SJCRH30 (cell line): Measurements from ENCODE around the gene C14orf39. TPM values are rescaled to one million over a fixed set of nuclear protein-coding genes. Genes with fewer than 3 reads are reported as not detected.
"Not testable (repeated sequence)": the region's sequence is repeated elsewhere in the genome, so short reads cannot be mapped to it uniquely, and the experiment has no call there.

ENCODE experiments used
- DNase-seq, 2 experiments: peaks; one replicate each; pipeline ENCODE4 v3.0.0-alpha.2; 2015 to 2020
- H3K27ac ChIP-seq: fragments of 250-450 bp; sonication (Bioruptor Pico); 2 replicates; pipeline ENCODE4 v1.5.1; 2020; ENCODE audit warnings: mild to moderate bottlenecking, moderate library complexity
- H3K27me3 ChIP-seq: fragments of 250-450 bp; sonication (Bioruptor Pico); 2 replicates; pipeline ENCODE4 v1.5.1; 2020; ENCODE audit warnings: mild to moderate bottlenecking, moderate library complexity
- H3K36me3 ChIP-seq: fragments of 250-450 bp; sonication (Bioruptor Pico); 2 replicates; pipeline ENCODE4 v1.5.1; 2020; ENCODE audit warnings: mild to moderate bottlenecking, moderate library complexity
- H3K4me1 ChIP-seq: fragments of 250-450 bp; sonication (Bioruptor Pico); 2 replicates; pipeline ENCODE4 v1.5.1; 2020; ENCODE audit warnings: mild to moderate bottlenecking, moderate library complexity
- H3K4me3 ChIP-seq: fragments of 250-450 bp; sonication (Bioruptor Pico); 2 replicates; pipeline ENCODE4 v1.5.1; 2020; ENCODE audit warnings: mild to moderate bottlenecking, moderate library complexity
- H3K9me3 ChIP-seq: fragments of 250-450 bp; sonication (Bioruptor Pico); replicated peaks from 2 replicates; pipeline ENCODE4 v1.5.1; 2020; ENCODE audit warnings: mild to moderate bottlenecking, moderate library complexity
- total RNA-seq: library from RNA; depleted of rRNA; stranded (reverse); fragments of >200 nt; shearing (Covaris generic); gene quantifications from 2 replicates; pipeline ENCODE4 v1.2.3, GENCODE V29; 2014

C14orf39 gene
- total RNA-seq, 1 experiment from 2014 or later = 1.9 TPM

GRCh38 chr14:60506985-60507829 is 21.3 kb upstream of the C14orf39 start:
- H3K27ac ChIP-seq = no peak overlapping the region
- no peaks in the 10 kb centered on the region for H3K9me3 ChIP-seq
- H3K4me1 ChIP-seq = no peaks in the 10 kb centered on the region
- no peaks in the 10 kb centered on the region for H3K27me3 ChIP-seq
- no peaks in the 10 kb centered on the region for H3K36me3 ChIP-seq
- DNase-seq = no peak
- no peak overlapping the region for H3K4me3 ChIP-seq

GRCh38 chr14:60506462-60506984 is 20.7 kb upstream of the C14orf39 start:
- H3K27me3 ChIP-seq = no peaks in the 10 kb centered on the region
- no peaks in the 10 kb centered on the region for H3K4me1 ChIP-seq
- H3K27ac ChIP-seq = no peak overlapping the region
- H3K9me3 ChIP-seq = no peaks in the 10 kb centered on the region
- no peaks in the 10 kb centered on the region for H3K36me3 ChIP-seq
- H3K4me3 ChIP-seq = no peak overlapping the region
- DNase-seq = no peak

DNA sequence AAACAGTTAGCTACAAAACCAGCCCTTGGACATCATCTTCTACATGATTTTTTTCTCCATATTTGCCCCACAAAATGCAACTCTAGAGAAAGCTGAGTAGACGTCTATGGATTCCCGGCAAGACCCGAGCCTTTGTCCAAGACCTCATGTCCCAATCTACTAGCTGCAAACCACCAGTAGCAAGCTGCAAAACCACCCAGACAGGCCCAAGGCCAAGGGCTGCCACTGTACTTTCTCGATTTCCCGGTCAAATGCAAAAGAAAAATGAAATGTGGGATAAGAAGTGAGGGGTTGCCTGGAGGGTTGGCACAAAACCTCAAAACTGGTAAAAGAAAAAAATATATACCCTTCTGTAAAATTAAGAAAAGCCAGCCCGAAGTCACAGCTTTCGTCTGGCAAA is 20.1 kb upstream of the C14orf39 start:
- no peak for DNase-seq
- H3K9me3 ChIP-seq = no peaks in the 10 kb centered on the region
- no peaks in the 10 kb centered on the region for H3K27me3 ChIP-seq
- H3K27ac ChIP-seq = no peak overlapping the region
- H3K4me1 ChIP-seq = no peaks in the 10 kb centered on the region
- H3K36me3 ChIP-seq = no peaks in the 10 kb centered on the region
- H3K4me3 ChIP-seq = no peak overlapping the region

GRCh38 chr14:60505448-60505847 is 19.6 kb upstream of the C14orf39 start:
- no peaks in the 10 kb centered on the region for H3K9me3 ChIP-seq
- H3K4me1 ChIP-seq = no peaks in the 10 kb centered on the region
- H3K27me3 ChIP-seq = no peaks in the 10 kb centered on the region
- H3K4me3 ChIP-seq = no peak overlapping the region
- no peaks in the 10 kb centered on the region for H3K36me3 ChIP-seq
- no peak for DNase-seq
- no peak overlapping the region for H3K27ac ChIP-seq

GRCh38 chr14:60502541-60502940 is 16.7 kb upstream of the C14orf39 start:
- H3K36me3 ChIP-seq = no peaks in the 10 kb centered on the region
- H3K27me3 ChIP-seq = no peaks in the 10 kb centered on the region
- no peaks in the 10 kb centered on the region for H3K4me1 ChIP-seq
- no peaks in the 10 kb centered on the region for H3K9me3 ChIP-seq
- H3K4me3 ChIP-seq = no peak overlapping the region
- H3K27ac ChIP-seq = no peak overlapping the region
- no peak for DNase-seq

DNA sequence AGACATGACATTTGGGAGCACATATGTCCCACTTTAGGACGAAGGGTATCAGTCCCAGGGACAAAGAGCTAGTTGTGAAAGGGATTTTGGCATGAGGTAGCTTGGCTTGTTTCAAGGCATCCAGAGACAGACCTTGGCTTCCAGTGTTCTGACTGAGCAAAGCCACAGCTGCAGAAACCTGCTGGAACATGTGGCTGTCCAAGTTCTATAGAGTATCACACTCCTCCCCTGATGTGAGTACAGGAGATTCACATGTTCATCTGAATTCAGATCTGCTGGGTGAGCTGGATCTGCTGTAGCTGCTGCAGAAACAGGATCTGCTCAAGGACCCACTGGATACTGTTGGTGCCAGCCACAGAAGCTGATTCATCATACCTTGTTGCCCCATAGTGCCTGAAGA is 10.1 kb upstream of the C14orf39 start:
- H3K36me3 ChIP-seq = no peaks in the 10 kb centered on the region
- H3K4me1 ChIP-seq = no peaks in the 10 kb centered on the region
- no peaks in the 10 kb centered on the region for H3K27me3 ChIP-seq
- DNase-seq = no peak
- no peaks in the 10 kb centered on the region for H3K9me3 ChIP-seq
- no peak overlapping the region for H3K4me3 ChIP-seq
- no peak overlapping the region for H3K27ac ChIP-seq

DNA sequence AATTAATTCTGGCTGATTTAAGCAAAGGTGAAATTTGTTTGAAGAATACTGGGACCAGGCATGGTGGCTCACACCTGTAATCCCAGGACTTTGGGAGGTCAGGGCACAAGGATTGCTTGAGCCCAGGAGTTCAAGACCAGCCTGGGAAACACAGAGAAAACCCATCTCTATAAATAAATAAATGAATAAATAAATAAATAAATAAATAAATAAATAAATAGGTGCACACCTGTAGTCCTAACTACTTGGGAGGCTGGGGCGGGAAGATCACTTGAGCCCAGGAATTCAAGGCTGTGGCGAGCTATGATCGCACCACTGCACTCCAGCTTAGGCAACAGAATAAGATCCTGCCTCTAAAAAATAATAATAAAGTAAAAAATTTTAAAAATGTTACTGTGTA is 4.4 kb upstream of the C14orf39 start:
- Histone ChIP-seq H3K27me3 (no peaks in the 10 kb centered on the region), H3K4me3 (no peak overlapping the region), H3K36me3 (no peaks in the 10 kb centered on the region), H3K4me1 (no peaks in the 10 kb centered on the region), H3K9me3 (no peaks in the 10 kb centered on the region), H3K27ac (no peak overlapping the region)
- DNase-seq = no peak

DNA sequence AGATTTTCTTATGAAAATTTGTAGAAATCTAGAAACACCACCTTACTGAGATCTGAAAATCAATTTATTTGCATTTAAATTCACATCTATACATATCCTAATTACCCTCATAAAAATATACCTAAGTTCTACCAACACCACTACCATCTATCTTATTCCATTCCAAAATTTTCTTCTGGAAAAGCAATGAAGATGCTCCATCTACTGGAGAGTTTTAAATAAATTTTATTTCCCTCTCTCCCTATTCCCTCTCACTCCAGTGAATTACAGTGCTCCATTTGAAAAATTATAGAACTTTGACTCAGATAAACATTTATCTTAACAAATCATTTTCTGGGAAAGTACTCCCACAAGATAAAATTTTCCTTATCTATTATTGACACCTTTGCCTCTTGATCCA is 2.3 kb upstream of the C14orf39 start:
- DNase-seq = peak in 1 of 2 experiments; percentile 4
- no peaks in the 10 kb centered on the region for H3K36me3 ChIP-seq
- H3K27ac ChIP-seq = no peak overlapping the region
- no peaks in the 10 kb centered on the region for H3K9me3 ChIP-seq
- H3K27me3 ChIP-seq = no peaks in the 10 kb centered on the region
- H3K4me3 ChIP-seq = no peak overlapping the region
- H3K4me1 ChIP-seq = no peaks in the 10 kb centered on the region

GRCh38 chr14:60487211-60487610 is 1.3 kb upstream of the C14orf39 start:
- Histone ChIP-seq H3K4me1 (no peaks in the 10 kb centered on the region), H3K4me3 (no peak overlapping the region), H3K36me3 (no peaks in the 10 kb centered on the region), H3K9me3 (no peaks in the 10 kb centered on the region), H3K27ac (no peak overlapping the region), H3K27me3 (no peaks in the 10 kb centered on the region)
- no peak for DNase-seq

GRCh38 chr14:60485057-60485597 is 736 bp downstream of the C14orf39 start:
- Histone ChIP-seq H3K4me1 (no peaks in the 10 kb centered on the region), H3K27ac (peak overlapping the region; percentile 72), H3K27me3 (no peaks in the 10 kb centered on the region), H3K4me3 (peak overlapping the region; percentile 56), H3K36me3 (no peaks in the 10 kb centered on the region), H3K9me3 (no peaks in the 10 kb centered on the region)
- DNase-seq = peak; percentile 5 to 24

DNA sequence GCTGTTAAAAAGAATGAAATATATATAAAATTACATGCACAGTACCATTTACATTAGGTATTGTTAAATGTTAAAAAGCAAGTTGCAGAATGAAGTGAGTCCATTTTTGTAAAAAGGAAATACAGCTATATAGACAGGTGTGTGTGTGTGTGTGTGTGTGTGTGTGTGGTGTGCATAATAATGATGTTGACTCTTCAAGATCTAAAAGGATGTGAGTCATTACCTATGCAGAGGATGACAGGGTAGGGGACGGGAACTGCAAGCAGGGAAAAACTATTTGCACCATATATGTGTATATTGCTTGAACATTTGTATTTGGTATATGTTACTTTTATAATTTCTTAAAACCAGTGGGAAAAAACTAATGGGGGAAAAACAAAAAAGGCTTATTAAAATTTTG is 3.1 kb downstream of the C14orf39 start:
- Histone ChIP-seq H3K27ac (no peak overlapping the region), H3K36me3 (no peaks in the 10 kb centered on the region; the same call in 1 of the 2 replicates), H3K27me3 (no peaks in the 10 kb centered on the region), H3K9me3 (no peaks in the 10 kb centered on the region), H3K4me1 (no peaks in the 10 kb centered on the region), H3K4me3 (no peak overlapping the region)
- no peak for DNase-seq

DNA sequence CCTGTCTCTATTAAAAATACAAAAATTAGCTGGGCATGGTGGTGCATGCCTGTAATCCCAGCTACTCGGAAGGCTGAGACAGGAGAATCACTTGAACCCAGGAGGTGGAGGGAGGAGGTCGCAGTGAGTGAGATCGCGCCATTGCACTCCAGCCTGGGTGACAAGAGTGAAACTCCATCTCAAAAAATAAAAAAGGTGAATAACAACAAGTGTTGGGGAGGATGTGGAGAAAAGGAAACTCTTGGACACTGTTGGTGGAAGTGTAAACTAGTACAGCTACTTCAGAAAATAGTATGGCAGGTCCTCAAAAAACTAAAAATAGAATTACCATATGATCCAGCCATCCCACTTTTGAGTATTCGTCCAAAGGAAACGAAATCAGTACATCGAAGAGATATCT is 5.6 kb downstream of the C14orf39 start:
- DNase-seq, H3K36me3 ChIP-seq, H3K4me1 ChIP-seq, H3K27me3 ChIP-seq, H3K27ac ChIP-seq, H3K4me3 ChIP-seq, H3K9me3 ChIP-seq: not testable (repeated sequence)

DNA sequence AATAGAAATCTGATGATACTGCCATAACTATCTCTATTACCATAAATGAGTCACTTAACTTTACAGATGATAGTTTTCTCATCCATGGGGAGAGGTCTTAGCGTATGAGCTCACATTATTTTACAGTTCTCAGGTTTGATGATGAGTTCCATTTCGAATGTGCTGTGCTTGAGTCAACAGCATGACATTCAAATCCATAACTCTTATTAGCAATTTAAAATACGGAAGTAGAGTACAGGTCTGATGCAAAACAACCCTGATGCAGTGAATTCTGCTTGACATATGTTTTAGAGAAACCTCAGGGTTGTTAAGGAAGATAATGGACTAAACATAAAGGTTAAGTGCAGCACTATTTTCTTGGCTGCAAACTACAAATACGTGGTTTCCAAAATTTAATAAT is 30.0 kb downstream of the C14orf39 start:
- no peaks in the 10 kb centered on the region for H3K36me3 ChIP-seq
- H3K27ac ChIP-seq = no peak overlapping the region
- 0 out of 2 replicates have a peak, but pooled peaks cover 3% of the 10 kb centered on the region for H3K27me3 ChIP-seq
- no peaks in the 10 kb centered on the region for H3K9me3 ChIP-seq
- H3K4me3 ChIP-seq = no peak overlapping the region
- H3K4me1 ChIP-seq = no peaks in the 10 kb centered on the region
- no peak for DNase-seq

DNA sequence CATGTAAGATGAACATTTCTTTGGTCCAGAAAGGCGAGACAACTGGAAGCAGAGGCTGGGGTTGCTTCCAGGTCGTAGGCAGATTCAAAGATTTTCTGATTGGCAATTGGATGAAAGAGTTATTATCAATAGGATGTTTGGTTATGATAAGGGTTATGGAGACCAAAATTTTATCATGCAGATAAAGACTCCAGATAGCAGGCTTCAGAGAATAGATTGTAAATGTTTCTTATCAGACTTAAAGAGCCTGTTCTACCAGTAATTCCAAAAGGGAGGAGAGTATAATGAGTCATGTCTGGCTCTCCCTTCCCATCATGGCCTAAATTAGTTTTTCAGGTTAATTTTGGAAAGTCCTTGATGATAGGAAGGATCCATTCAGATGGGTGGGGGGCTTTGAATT is 55.6 kb downstream of the C14orf39 start:
- Histone ChIP-seq H3K27ac (no peak overlapping the region), H3K4me1 (no peaks in the 10 kb centered on the region), H3K9me3 (no peaks in the 10 kb centered on the region), H3K36me3 (no peaks in the 10 kb centered on the region), H3K4me3 (no peak overlapping the region), H3K27me3 (no peaks in the 10 kb centered on the region)
- no peak for DNase-seq

- no peak overlapping the region for H3K4me3 ChIP-seq
- H3K27me3 ChIP-seq = no peaks in the 10 kb centered on the region
- no peaks in the 10 kb centered on the region for H3K36me3 ChIP-seq
- no peaks in the 10 kb centered on the region for H3K4me1 ChIP-seq
- no peak overlapping the region for H3K27ac ChIP-seq
- no peak for DNase-seq
- no peaks in the 10 kb centered on the region for H3K9me3 ChIP-seq
Observed at GRCh38 chr14:60420050-60420449, 65.8 kb downstream of the C14orf39 start.

DNA sequence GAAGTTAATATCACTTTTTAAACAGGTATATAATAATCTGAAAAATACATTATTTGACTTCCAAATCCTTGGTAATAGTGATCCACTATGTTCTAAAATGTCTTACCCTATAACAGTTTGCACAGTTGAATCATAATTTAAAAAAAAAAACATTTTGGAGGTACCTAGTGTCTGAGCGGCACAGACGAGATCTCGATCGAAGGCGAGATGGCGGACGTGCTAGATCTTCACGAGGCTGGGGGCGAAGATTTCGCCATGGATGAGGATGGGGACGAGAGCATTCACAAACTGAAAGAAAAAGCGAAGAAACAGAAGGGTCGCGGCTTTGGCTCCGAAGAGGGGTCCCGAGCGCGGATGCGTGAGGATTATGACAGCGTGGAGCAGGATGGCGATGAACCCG is 88.3 kb downstream of the C14orf39 start:
- H3K27me3 ChIP-seq, H3K27ac ChIP-seq, H3K4me3 ChIP-seq, DNase-seq, H3K9me3 ChIP-seq, H3K4me1 ChIP-seq, H3K36me3 ChIP-seq: not testable (repeated sequence)
